Neural cell (in vitro differentiated cells): ENCODE measurements around the gene MTRFR. TPM values are rescaled to one million over a fixed set of nuclear protein-coding genes. Genes with fewer than 3 reads are reported as not detected.

Experiments used
- H2AFZ ChIP-seq: fragments of 200-600, 300-800 bp; sonication (generic), shearing (Covaris generic); 2 replicates; pipeline ENCODE4 v1.6.0; 2014; ENCODE audit warnings: low read depth, mild to moderate bottlenecking, antibody characterized with exemption, low read length, moderate library complexity
- H3F3A ChIP-seq: fragments of 200-600 bp; shearing (Covaris generic); 2 replicates; pipeline ENCODE4 v1.6.1; 2016; ENCODE audit warnings: mild to moderate bottlenecking, moderate library complexity, mixed read lengths, antibody characterized with exemption, low read length; ENCODE audit not compliant: insufficient read depth, poor library complexity, severe bottlenecking
- H3K27ac ChIP-seq: fragments of 200-600, 300-800 bp; sonication (generic), shearing (Covaris generic); 2 replicates; pipeline ENCODE4 v1.5.1; 2014; ENCODE audit warnings: mild to moderate bottlenecking, low read length, moderate library complexity
- H3K27me3 ChIP-seq: fragments of 300-800, 200-600 bp; sonication (generic), shearing (Covaris generic); 2 replicates; pipeline ENCODE4 v1.6.0; 2014; ENCODE audit warnings: mild to moderate bottlenecking, low read depth, low read length, moderate library complexity; ENCODE audit not compliant: insufficient read depth
- H3K36me3 ChIP-seq: fragments of 300-800, 200-600 bp; sonication (generic), shearing (Covaris generic); 2 replicates; pipeline ENCODE4 v1.5.1; 2014; ENCODE audit warnings: mild to moderate bottlenecking, antibody characterized with exemption, low read length, moderate library complexity; ENCODE audit not compliant: insufficient read depth
- H3K4me2 ChIP-seq: fragments of 300-800, 200-600 bp; sonication (generic), shearing (Covaris generic); 2 replicates; pipeline ENCODE4 v1.6.0; 2014; ENCODE audit warnings: mild to moderate bottlenecking, low read length
- H3K4me3 ChIP-seq: fragments of 300-800, 200-600 bp; sonication (generic), shearing (Covaris generic); 2 replicates; pipeline ENCODE4 v1.5.1; 2014; ENCODE audit warnings: mild to moderate bottlenecking, low read length, moderate library complexity
- H3K79me2 ChIP-seq: fragments of 200-600 bp; shearing (Covaris generic); replicated peaks from 2 replicates; pipeline ENCODE4 v1.6.0; 2014; ENCODE audit warnings: mild to moderate bottlenecking, low read length, moderate library complexity; ENCODE audit not compliant: insufficient read depth
- H3K9ac ChIP-seq: fragments of 300-800, 200-600 bp; sonication (generic), shearing (Covaris generic); 2 replicates; pipeline ENCODE4 v1.6.1; 2016; ENCODE audit warnings: mild to moderate bottlenecking, low read length, mixed read lengths
- H3K9me2 ChIP-seq: fragments of 200-600 bp; shearing (Covaris generic); 2 replicates; pipeline ENCODE4 v1.6.1; 2016; ENCODE audit warnings: mild to moderate bottlenecking, low read length, mixed read lengths; ENCODE audit not compliant: insufficient read depth
- H3K9me3 ChIP-seq: fragments of 200-600, 300-800 bp; sonication (generic), shearing (Covaris generic); 2 replicates; pipeline ENCODE4 v1.6.1; 2016; ENCODE audit warnings: mild to moderate bottlenecking, mixed run types, low read length, moderate library complexity, mixed read lengths
- H4K20me1 ChIP-seq: fragments of 200-600 bp; shearing (Covaris generic); 2 replicates; pipeline ENCODE4 v1.6.1; 2016; ENCODE audit warnings: mild to moderate bottlenecking, mixed run types; ENCODE audit not compliant: insufficient read depth
- EP300 ChIP-seq: fragments of 450-650 bp; conservative IDR thresholded peaks from 2 replicates; pipeline ENCODE4 v1.6.1; 2014; ENCODE audit warnings: antibody characterized with exemption, mild to moderate bottlenecking, moderate library complexity; ENCODE audit not compliant: poor library complexity, severe bottlenecking
- EZH2 ChIP-seq: fragments of 200-600, 300-800 bp; shearing (Covaris generic), sonication (generic); IDR thresholded peaks from 2 replicates; pipeline ENCODE4 v1.6.1; 2014; ENCODE audit warnings: antibody characterized with exemption, low read length, borderline replicate concordance, mild to moderate bottlenecking; ENCODE audit not compliant: insufficient read depth, poor library complexity, severe bottlenecking
- MXI1 ChIP-seq: fragments of 450-650 bp; conservative IDR thresholded peaks from 2 replicates; pipeline ENCODE4 v1.6.1; 2014; ENCODE audit warnings: antibody characterized with exemption, mild to moderate bottlenecking; ENCODE audit not compliant: poor library complexity, severe bottlenecking
- POLR2AphosphoS5 ChIP-seq: IDR thresholded peaks from 2 replicates; pipeline ENCODE4 v1.6.1; 2012
- RAD21 ChIP-seq: fragments of 450-650 bp; conservative IDR thresholded peaks from 2 replicates; pipeline ENCODE4 v1.6.1; 2014; ENCODE audit warnings: antibody characterized with exemption, mild to moderate bottlenecking, moderate library complexity
- SMC3 ChIP-seq: fragments of 450-650 bp; conservative IDR thresholded peaks from 2 replicates; pipeline ENCODE4 v1.6.1; 2014; ENCODE audit warnings: antibody characterized with exemption, mild to moderate bottlenecking, moderate library complexity; ENCODE audit not compliant: poor library complexity
- TAF1 ChIP-seq: IDR thresholded peaks from 2 replicates; pipeline ENCODE4 v1.6.1; 2012; ENCODE audit warnings: low read depth
- polyA plus RNA-seq: library from polyadenylated mRNA; depleted of rRNA; stranded (reverse); fragments of >200 nt; gene quantifications from 2 replicates; pipeline ENCODE4 v1.2.3, GENCODE V29; 2014
- TF ChIP-seq, protein P1 (sequence below): IDR thresholded peaks from 2 replicates; pipeline ENCODE4 v1.6.1; 2012; ENCODE audit warnings: borderline replicate concordance
- TF ChIP-seq, protein P2 (sequence below): fragments of 450-650 bp; IDR thresholded peaks from 2 replicates; pipeline ENCODE4 v1.5.1; 2014; ENCODE audit warnings: antibody characterized with exemption, mild to moderate bottlenecking, moderate library complexity; ENCODE audit not compliant: poor library complexity, severe bottlenecking

The MTRFR gene
- polyA plus RNA-seq, 1 donor from 2014 or later, result 30.0 TPM

DNA sequence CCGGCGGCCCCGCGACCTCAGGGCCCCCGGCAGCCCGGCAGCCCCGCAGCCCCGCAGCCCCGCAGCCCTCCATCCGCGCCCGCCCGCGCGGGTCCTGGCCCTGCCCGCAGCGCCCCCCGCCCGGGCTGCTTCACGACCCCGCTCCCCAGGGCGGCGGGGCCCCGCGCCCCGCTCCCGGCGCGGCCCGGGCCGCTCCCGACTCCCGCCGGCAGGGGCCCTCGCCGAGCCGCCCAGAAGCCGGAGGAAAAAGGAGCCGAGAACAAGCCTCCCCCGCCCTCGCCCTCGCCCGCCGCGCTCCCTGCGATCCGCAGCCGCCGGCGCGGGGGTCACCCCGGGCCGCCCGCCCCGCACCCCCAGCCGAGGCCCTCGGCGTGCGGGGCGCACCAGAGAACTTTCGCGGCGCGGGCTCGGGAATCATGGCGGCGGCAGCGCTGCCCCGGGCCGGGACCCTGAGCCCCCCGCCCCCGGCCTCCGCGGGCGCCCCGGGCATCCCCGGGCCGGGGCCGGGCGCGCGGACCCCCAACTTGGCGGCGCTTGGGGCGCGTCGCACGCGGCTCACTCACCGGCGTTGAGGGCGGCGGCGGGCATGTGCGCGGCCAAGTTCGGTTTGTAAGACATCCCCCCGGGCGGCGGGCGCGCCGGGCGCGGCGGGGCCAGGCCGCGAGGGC lies 37.9 kb downstream of the MTRFR start:
- peak; percentile 31 for TF ChIP-seq SMC3
- TF ChIP-seq, protein P1, sequence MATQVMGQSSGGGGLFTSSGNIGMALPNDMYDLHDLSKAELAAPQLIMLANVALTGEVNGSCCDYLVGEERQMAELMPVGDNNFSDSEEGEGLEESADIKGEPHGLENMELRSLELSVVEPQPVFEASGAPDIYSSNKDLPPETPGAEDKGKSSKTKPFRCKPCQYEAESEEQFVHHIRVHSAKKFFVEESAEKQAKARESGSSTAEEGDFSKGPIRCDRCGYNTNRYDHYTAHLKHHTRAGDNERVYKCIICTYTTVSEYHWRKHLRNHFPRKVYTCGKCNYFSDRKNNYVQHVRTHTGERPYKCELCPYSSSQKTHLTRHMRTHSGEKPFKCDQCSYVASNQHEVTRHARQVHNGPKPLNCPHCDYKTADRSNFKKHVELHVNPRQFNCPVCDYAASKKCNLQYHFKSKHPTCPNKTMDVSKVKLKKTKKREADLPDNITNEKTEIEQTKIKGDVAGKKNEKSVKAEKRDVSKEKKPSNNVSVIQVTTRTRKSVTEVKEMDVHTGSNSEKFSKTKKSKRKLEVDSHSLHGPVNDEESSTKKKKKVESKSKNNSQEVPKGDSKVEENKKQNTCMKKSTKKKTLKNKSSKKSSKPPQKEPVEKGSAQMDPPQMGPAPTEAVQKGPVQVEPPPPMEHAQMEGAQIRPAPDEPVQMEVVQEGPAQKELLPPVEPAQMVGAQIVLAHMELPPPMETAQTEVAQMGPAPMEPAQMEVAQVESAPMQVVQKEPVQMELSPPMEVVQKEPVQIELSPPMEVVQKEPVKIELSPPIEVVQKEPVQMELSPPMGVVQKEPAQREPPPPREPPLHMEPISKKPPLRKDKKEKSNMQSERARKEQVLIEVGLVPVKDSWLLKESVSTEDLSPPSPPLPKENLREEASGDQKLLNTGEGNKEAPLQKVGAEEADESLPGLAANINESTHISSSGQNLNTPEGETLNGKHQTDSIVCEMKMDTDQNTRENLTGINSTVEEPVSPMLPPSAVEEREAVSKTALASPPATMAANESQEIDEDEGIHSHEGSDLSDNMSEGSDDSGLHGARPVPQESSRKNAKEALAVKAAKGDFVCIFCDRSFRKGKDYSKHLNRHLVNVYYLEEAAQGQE, result peak; percentile 20
- TF ChIP-seq, protein P2, sequence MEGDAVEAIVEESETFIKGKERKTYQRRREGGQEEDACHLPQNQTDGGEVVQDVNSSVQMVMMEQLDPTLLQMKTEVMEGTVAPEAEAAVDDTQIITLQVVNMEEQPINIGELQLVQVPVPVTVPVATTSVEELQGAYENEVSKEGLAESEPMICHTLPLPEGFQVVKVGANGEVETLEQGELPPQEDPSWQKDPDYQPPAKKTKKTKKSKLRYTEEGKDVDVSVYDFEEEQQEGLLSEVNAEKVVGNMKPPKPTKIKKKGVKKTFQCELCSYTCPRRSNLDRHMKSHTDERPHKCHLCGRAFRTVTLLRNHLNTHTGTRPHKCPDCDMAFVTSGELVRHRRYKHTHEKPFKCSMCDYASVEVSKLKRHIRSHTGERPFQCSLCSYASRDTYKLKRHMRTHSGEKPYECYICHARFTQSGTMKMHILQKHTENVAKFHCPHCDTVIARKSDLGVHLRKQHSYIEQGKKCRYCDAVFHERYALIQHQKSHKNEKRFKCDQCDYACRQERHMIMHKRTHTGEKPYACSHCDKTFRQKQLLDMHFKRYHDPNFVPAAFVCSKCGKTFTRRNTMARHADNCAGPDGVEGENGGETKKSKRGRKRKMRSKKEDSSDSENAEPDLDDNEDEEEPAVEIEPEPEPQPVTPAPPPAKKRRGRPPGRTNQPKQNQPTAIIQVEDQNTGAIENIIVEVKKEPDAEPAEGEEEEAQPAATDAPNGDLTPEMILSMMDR, result peak; percentile 61
- TF ChIP-seq TAF1, result no peak
- TF ChIP-seq RAD21, result peak; percentile 58
- peak; percentile 17 for TF ChIP-seq POLR2AphosphoS5
- TF ChIP-seq MXI1, result no peak
- Histone ChIP-seq H3K4me3 (peak overlapping the region; percentile 91), H3K79me2 (peaks cover 34% of the 10 kb centered on the region), H3K4me2 (no peak overlapping the region), H3K9me2 (no peaks in the 10 kb centered on the region), H3F3A (peaks cover 4% of the 10 kb centered on the region), H3K36me3 (no peaks in the 10 kb centered on the region), H3K27me3 (no peaks in the 10 kb centered on the region), H3K9ac (peak overlapping the region; percentile 94), H3K27ac (no peak overlapping the region), H2AFZ (no peak overlapping the region), H4K20me1 (no peaks in the 10 kb centered on the region), H3K9me3 (no peaks in the 10 kb centered on the region)

DNA sequence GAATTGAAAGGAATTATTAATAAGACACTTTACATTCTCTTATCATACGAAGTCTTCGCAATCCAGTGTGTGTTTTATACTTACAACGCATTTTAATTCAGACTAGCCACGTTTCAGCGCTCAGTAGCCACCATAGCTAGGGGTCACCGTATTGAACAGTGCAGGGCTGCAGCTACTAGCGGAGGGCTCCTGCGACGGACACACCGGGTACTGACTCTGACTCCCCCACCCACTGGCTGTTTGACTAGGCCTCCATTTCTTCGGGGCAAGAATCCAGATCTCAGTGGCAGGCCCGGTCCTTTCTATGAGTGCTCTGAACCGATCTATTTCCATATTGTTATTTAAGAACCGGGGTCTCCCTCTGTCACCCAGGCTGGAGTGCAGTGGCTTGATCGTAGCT lies 39.9 kb downstream of the MTRFR start:
- H3F3A ChIP-seq, result peaks cover 4% of the 10 kb centered on the region
- peaks cover 34% of the 10 kb centered on the region for H3K79me2 ChIP-seq
- no peak overlapping the region for H3K9ac ChIP-seq
- H3K36me3 ChIP-seq, result no peaks in the 10 kb centered on the region
- H3K9me3 ChIP-seq, result no peaks in the 10 kb centered on the region
- TF ChIP-seq POLR2AphosphoS5, result no peak
- TF ChIP-seq EP300, result no peak
- TF ChIP-seq SMC3, result no peak
- TF ChIP-seq TAF1, result no peak
- no peak for TF ChIP-seq EZH2
- TF ChIP-seq, protein P1, result no peak
- no peak for TF ChIP-seq RAD21
- TF ChIP-seq MXI1, result no peak
- TF ChIP-seq, protein P2, result no peak
- no peaks in the 10 kb centered on the region for H3K9me2 ChIP-seq
- H3K27ac ChIP-seq, result no peak overlapping the region
- H2AFZ ChIP-seq, result no peak overlapping the region
- no peaks in the 10 kb centered on the region for H3K27me3 ChIP-seq
- no peaks in the 10 kb centered on the region for H4K20me1 ChIP-seq
- no peak overlapping the region for H3K4me2 ChIP-seq
- no peak overlapping the region for H3K4me3 ChIP-seq
